AG20443 (cell line): ENCODE results near the gene PPP1CC.
"Not testable (repeated sequence)": the region's sequence is repeated elsewhere in the genome, so short reads cannot be mapped to it uniquely, and the experiment has no call there.

Experiments used
- DNase-seq: peaks from one replicate; pipeline ENCODE4 v3.0.0; 2012; ENCODE audit warnings: low spot score, mixed read lengths

PPP1CC gene

GRCh38 chr12:110754101-110754793 lies 11.6 kb upstream of the PPP1CC start:
- DNase-seq, result no peak

DNA sequence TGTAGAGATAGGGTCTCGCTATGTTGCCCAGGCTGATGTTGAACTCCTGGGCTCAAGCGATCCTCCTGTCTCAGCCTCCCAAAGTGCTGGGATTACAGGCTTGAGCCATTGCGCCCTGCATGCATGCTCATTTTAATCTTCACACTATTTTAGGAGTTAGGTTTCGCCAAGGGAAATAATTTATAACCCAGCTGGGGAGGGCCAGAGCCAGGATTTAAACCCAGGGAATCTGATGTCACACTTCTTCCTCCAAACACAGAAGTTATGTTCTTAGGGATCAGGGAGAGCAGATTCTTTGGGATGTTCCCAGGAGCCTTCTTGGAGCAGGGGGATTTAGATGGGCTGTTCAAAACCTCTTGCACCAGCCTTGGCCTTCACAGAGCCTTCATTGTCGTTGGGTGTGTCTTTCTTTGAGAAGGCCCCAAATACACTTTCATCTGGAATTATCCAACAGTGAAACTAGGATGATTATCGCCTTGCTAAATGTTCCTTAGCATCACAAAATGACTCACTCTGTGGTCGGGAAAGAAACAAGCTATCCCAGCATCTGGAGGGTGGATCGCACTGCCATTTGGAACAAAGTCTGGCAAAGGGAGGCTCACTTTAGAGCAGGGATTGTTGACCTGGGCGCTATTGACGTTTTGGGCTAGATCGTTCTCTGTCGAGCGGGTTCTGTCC lies 8.2 kb upstream of the PPP1CC start:
- DNase-seq, result peak; percentile 84

DNA sequence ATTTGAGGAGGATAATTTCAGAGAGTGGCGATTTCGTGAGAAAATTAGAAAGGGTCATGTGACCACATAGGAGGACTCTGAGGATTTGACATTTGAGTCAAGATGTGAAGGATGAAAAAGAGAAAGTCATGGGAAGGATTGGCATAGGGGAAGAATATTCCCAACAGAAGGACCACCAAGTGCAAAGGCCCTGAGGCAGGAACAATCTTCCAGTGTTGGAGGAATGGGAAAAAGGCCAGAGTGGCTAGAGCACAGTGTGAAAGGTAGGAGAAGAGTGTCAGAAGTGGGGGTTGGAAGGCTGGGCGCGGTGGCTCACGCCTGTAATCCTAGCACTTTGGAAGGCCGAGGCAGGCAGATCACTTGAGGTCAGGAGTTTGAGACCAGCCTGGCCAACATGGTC lies 3.9 kb upstream of the PPP1CC start:
- no peak for DNase-seq

- no peak for DNase-seq
Observed at GRCh38 chr12:110745542-110746284, 3.0 kb upstream of the PPP1CC start.

DNA sequence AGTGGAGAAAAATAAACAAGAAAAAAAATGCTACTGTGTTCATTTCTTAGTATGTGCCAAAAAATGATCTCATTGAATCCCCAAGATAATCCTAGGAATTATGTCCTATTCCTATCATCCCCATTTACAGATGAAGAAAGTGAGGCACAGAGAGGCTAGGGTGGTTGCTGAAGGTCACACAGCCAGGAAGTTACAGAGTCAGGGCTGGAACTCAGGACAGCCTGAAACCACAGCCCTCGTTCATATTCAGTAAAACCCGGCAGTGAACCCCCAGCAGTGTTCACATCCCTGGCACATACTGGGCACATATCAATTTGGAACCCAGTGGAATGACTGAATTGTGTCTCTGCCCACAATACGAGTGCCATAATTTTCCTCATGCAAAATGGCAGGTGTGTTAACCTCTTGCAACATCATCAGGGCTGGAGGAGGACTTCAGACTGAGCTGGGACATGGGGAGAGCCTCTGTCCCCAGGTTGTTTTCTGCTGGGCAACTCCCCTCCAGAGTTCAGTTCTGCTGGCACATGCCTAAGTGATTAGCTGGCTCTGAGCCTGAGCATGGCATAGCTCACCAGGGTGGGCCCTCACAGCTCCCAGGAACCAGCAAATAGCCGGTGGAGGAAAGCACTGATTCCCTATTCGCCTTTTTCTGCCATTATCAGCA lies 2.0 kb upstream of the PPP1CC start:
- no peak for DNase-seq

- peak; percentile 69 for DNase-seq
Observed at GRCh38 chr12:110744151-110744571, 1.5 kb upstream of the PPP1CC start.

- peak; percentile 25 for DNase-seq
Observed at GRCh38 chr12:110743571-110744093, 941 bp upstream of the PPP1CC start.

DNA sequence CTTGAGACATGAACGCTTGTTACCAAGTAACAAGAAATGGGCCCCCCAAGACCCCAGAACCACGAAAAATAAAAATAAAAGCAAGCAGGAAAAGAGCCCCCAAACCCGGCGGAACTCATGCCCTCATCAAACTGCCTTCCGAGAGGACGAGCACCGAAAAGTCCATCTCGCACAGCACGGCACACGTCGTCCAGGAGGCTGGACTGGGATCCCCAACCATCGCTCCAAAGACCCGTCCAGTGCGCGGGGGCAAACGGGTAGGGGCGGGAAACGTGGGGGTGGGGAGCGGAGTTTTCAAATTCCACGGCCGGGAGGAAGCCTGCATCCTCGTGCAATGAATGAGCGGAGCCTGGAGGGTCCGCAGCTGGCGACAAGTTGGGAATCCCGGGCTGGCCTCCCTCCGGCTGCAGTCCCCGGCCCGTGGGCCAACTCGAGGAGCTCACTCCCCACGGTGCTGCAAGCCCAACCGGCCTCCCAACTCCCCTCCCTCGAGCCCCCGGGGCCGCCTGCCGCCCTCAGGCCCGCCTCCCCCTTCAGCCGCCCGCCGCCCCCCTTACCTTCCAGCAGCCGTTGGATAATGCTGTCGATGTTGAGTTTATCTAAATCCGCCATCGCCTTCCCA lies 484 bp downstream of the PPP1CC start:
- DNase-seq, result peak; percentile 26

- DNase-seq, result no peak
Observed at GRCh38 chr12:110741341-110742095, 1.2 kb downstream of the PPP1CC start.

GRCh38 chr12:110739894-110740293 lies 2.8 kb downstream of the PPP1CC start:
- no peak for DNase-seq

DNA sequence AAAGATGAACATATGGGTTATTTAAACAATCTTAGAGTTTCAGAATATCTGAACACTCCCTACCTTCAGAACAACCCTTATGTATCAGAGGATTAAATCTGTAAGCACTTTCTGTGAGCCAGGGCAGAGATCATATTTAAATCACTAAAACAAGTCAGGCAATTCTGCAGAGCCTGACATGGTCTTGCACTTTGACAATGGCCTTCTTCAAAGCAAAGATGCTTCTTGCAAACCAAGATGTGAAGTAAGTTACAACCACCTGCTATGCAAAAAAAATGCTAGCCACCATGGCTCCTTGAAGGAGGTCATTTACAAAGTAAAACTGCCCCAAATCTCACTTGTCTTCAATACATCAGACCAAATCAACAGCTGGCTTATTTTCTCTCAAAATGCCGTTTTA lies 3.2 kb downstream of the PPP1CC start:
- DNase-seq, result no peak

DNA sequence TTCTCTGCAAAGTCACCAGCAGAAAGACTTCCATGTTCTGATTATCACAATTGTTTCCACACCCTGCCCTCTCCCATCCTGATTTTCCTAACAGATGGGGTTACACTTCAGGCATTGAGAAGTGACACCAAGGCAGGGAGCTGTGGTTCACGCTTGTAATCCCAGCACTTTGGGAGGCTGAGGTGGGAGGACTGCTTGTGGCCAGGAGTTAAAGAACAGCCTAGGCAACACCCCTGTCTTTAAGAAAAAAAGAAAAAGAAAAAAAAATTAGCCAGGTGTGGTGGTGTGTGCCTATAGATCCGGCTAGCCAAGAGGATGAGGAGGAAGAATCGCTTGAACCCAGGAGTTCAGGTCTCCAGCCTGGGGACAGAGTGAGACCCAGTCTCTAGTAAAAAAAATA lies 5.2 kb downstream of the PPP1CC start:
- DNase-seq, result no peak

DNA sequence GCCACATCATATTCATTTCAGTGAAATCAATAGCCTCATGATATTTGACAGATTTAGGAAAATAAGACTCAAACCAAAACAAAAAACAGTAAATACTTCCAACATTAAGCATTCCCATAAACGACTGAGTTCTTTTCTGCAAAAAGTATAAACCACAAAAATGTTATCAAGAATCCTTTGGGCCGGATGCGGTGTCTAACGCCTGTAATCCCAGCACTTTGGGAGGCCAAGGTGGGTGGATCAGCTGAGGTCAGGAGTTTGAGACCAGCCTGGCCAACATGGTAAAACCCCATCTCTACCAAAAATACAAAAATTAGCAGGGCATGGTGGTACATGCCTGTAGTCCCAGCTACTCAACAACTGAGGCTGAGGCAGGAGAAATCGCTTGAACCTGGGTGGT lies 5.7 kb downstream of the PPP1CC start:
- DNase-seq, result not testable (repeated sequence)

DNA sequence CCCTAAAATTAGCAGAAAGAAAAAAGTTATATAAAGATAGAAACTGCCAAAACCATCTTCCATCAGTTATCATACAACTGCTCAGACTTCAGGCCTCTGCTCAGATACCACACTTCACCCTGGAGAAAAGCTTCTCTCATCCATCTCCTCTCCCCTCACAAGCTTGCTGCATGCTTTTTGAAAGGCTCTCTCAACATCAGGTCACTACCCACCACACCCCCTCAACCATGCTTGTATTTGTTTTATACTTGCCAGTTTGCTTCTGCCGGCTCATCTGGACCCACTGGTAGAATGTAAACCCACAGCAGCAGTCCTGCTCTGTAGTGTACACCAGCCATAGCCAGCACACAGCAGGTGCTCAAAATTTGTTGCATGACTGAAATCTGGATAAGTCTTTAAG lies 8.8 kb downstream of the PPP1CC start:
- no peak for DNase-seq

DNA sequence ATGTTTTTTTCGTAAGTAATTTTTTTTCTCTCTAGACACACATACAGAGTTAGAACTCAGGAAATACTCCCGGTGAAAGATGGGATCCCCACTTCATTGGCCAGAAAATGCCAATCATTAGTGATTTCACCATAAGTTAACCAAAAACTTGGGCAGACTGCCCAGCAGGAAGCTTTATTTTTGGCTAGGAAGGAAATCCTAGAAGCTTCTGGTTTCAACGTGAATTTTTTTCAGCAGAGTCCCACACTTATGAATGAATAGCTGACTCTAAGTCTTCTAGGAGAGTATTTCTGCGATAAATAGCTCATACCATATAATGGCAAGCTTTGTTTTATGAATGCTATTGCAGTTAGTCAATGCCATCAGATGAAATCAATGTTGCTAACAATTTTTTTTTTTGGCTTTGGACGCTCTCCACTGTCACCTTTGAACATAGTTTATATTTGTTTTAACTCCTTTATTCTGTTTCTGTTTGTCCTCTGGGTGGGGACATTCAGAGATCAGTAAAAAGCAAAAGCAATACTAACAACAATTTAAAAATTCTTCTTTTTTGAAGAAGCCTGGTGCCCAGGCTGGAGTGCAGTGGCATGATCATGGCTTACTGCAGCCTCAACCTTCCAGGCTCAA lies 9.5 kb downstream of the PPP1CC start:
- DNase-seq, result peak; percentile 20

DNA sequence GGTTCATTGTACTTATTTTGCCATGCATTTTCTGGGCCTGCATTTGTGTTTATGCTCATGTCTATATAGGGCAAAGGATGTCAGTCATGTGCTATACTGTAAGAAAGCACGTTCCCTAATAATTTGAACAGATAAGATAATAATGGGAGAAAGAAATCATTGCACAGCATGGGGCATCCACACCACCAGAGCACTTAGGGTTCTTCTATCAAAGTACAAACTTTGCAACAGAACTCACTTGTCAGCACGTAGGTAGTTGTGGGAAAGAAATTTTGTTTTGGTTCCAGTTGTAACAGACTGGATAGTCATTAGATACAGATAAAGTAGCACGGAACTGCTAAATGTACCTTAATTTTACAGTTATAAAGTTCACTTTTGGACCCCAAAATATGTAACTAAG lies 10.1 kb downstream of the PPP1CC start:
- DNase-seq, result no peak

- no peak for DNase-seq
Observed at GRCh38 chr12:110731479-110731878, 11.2 kb downstream of the PPP1CC start.

DNA sequence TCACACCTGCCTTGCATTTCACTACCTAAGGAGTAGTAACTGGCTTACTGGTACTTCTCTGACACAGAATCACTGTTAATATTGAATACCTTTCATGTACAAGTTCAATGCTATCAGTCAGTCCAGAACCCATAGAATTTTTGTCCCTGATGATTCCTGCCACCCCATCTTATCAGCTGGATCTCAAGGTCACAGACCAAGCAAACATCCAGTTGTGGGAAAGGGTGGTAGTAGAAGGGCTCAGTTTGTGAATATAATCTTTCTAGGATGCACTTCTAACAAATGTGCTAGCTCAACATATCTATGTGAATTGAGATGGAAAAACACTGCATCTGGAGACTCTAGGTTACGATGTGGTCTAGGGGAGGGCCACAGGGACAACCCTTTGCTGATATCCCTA lies 14.1 kb downstream of the PPP1CC start:
- DNase-seq, result no peak

- no peak for DNase-seq
Observed at GRCh38 chr12:110726708-110727369, 15.9 kb downstream of the PPP1CC start.

GRCh38 chr12:110726028-110726427 lies 16.7 kb downstream of the PPP1CC start:
- no peak for DNase-seq
